ENCODE measurements around the gene ZBTB3. TPM values are rescaled to one million over a fixed set of nuclear protein-coding genes. Genes with fewer than 3 reads are reported as not detected.

Gene ZBTB3
- total RNA-seq, 1 donor from 2014 or later, result 11.2 TPM

GRCh38 chr11:62757846-62758788 lies 4.2 kb upstream of the ZBTB3 start:
- TF ChIP-seq EZH2 (IDR thresholded peaks at IDR 0.05; ENCODE audit: insufficient read depth, low read length) (no peak), CTCF (IDR thresholded peaks at IDR 0.05; ENCODE audit: insufficient read depth, low read depth, low read length) (no peak)
- peaks cover 1% of the 10 kb centered on the region for H3K36me3 Mint-ChIP-seq (ENCODE audit: low read depth, unreplicated experiment)
- H3K27me3 Mint-ChIP-seq (ENCODE audit: low read depth, unreplicated experiment), result no peaks in the 10 kb centered on the region
- peaks cover 6% of the 10 kb centered on the region for H3K4me1 Mint-ChIP-seq (ENCODE audit: low read depth, unreplicated experiment)
- Histone ChIP-seq H3K27me3 (ENCODE audit: insufficient read depth, low read length) (no peaks in the 10 kb centered on the region), H3K4me2 (ENCODE audit: low read length) (no peak overlapping the region), H3K27ac (ENCODE audit: low read depth, low read length) (no peak overlapping the region), H3K9me3 (ENCODE audit: insufficient read depth, low read depth, low read length) (no peaks in the 10 kb centered on the region), H4K20me1 (ENCODE audit: insufficient read depth, low read length) (no peaks in the 10 kb centered on the region), H3K9ac (ENCODE audit: low read length) (no peak overlapping the region), H3K4me3 (ENCODE audit: insufficient read depth, low read depth, low read length) (no peak overlapping the region), H2AFZ (ENCODE audit: low read depth, low read length) (no peak overlapping the region), H3K36me3 (ENCODE audit: insufficient read depth, low read length) (no peaks in the 10 kb centered on the region), H3K79me2 (ENCODE audit: insufficient read depth, low read length) (peaks cover 22% of the 10 kb centered on the region), H3K4me1 (ENCODE audit: insufficient read depth, low read length) (peaks cover 13% of the 10 kb centered on the region)
- no peaks in the 10 kb centered on the region for H3K9me3 Mint-ChIP-seq (ENCODE audit: unreplicated experiment)
- FAIRE-seq (no peak), DNase-seq (ENCODE audit: low read depth) (no peak)
- no peak overlapping the region for H3K27ac Mint-ChIP-seq (ENCODE audit: unreplicated experiment)
- no peak overlapping the region for H3K4me3 Mint-ChIP-seq (ENCODE audit: unreplicated experiment)

- Histone ChIP-seq H3K27me3 (ENCODE audit: insufficient read depth, low read length) (no peaks in the 10 kb centered on the region), H3K9me3 (ENCODE audit: insufficient read depth, low read depth, low read length) (no peaks in the 10 kb centered on the region), H4K20me1 (ENCODE audit: insufficient read depth, low read length) (no peaks in the 10 kb centered on the region), H3K9ac (ENCODE audit: low read length) (no peak overlapping the region), H3K79me2 (ENCODE audit: insufficient read depth, low read length) (peaks cover 19% of the 10 kb centered on the region), H3K36me3 (ENCODE audit: insufficient read depth, low read length) (no peaks in the 10 kb centered on the region), H3K4me3 (ENCODE audit: insufficient read depth, low read depth, low read length) (no peak overlapping the region), H3K27ac (ENCODE audit: low read depth, low read length) (no peak overlapping the region), H3K4me2 (ENCODE audit: low read length) (no peak overlapping the region), H2AFZ (ENCODE audit: low read depth, low read length) (no peak overlapping the region), H3K4me1 (ENCODE audit: insufficient read depth, low read length) (peaks cover 4% of the 10 kb centered on the region)
- no peak overlapping the region for H3K27ac Mint-ChIP-seq (ENCODE audit: unreplicated experiment)
- DNase-seq (ENCODE audit: low read depth), result no peak
- FAIRE-seq, result no peak
- peaks cover 2% of the 10 kb centered on the region for H3K36me3 Mint-ChIP-seq (ENCODE audit: low read depth, unreplicated experiment)
- TF ChIP-seq EZH2 (IDR thresholded peaks at IDR 0.05; ENCODE audit: insufficient read depth, low read length), result no peak
- TF ChIP-seq CTCF (IDR thresholded peaks at IDR 0.05; ENCODE audit: insufficient read depth, low read depth, low read length), result no peak
- H3K27me3 Mint-ChIP-seq (ENCODE audit: low read depth, unreplicated experiment), result no peaks in the 10 kb centered on the region
- peaks cover 2% of the 10 kb centered on the region for H3K4me1 Mint-ChIP-seq (ENCODE audit: low read depth, unreplicated experiment)
- no peaks in the 10 kb centered on the region for H3K9me3 Mint-ChIP-seq (ENCODE audit: unreplicated experiment)
- H3K4me3 Mint-ChIP-seq (ENCODE audit: unreplicated experiment), result no peak overlapping the region
Measured at GRCh38 chr11:62755086-62755615, 1.2 kb upstream of the ZBTB3 start.
